ENCODE measurements around the gene DOK5. TPM values are rescaled to one million over a fixed set of nuclear protein-coding genes. Genes with fewer than 3 reads are reported as not detected.

Gene DOK5
- total and polyA plus RNA-seq, 2 of the 8 experiments (the other 6 are each of a cell fraction or from before 2014, with no cell fraction given) = 8.9 to 15.0 TPM

DNA sequence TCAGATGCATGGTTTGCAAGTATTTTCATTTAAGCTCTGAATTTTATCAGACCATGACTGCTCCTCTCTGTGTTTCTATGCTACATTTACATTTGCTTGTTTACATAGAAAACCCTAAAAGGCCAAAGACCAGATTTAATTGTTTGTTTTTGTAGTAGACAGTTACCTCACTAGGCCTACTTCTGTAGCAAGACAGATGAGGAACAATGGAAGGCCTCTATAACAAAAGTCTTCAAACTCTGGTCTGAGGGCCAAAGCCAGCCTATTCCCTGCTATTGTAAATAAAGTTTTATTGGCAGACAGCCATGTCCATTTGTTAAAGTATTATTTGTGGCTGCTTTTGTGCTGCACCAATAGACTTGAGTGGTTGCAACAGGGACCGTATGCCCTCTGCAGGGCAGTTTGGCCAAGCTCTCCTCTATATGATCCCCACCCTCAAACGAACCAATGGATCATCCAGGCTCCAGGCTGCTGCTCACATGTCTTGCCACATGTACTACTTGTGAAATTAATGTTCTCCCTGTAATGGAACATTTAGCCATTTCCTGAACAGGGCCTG lies 182.0 kb downstream of the DOK5 start:
- H2BK5ac ChIP-seq (ENCODE audit: low read depth, low read length) = no peak overlapping the region
- H3K18ac ChIP-seq (ENCODE audit: extremely low read depth, low read length) = no peak overlapping the region
- no peak overlapping the region for H2AFZ ChIP-seq (ENCODE audit: low read length)
- H4K8ac ChIP-seq (ENCODE audit: extremely low read depth, insufficient read depth, low read length) = no peak overlapping the region
- no peaks in the 10 kb centered on the region for H3K9me3 ChIP-seq (ENCODE audit: insufficient read depth in 2 of 2, low read depth in 1 of 2, low read length in 1 of 2)
- no peak overlapping the region for H3K4ac ChIP-seq (replicated peaks; ENCODE audit: insufficient read length, low read depth, low read length)
- no peaks in the 10 kb centered on the region for H3K36me3 ChIP-seq (ENCODE audit: control insufficient read depth in 2 of 4, insufficient read depth in 4 of 4, low read length in 3 of 4)
- 92% methylated on average over 2 of the region's 2 CpGs; no CpG with 5 or more reads in 1 of the 2 experiments for WGBS, 2 experiments (ENCODE audit: extremely low coverage in 1 of 2, insufficient coverage in 1 of 2, insufficient read length in 1 of 2, insufficient replicate concordance in 2 of 2, low coverage in 1 of 2, low lambda C conversion rate in 2 of 2, missing lambda C conversion rate in 1 of 2)
- no peak overlapping the region for H3K23ac ChIP-seq (ENCODE audit: insufficient read length)
- no peak overlapping the region for H4K91ac ChIP-seq (replicated peaks; ENCODE audit: insufficient read length, low read length)
- H3K4me2 ChIP-seq (ENCODE audit: insufficient read depth in 1 of 2, low read depth in 2 of 2, low read length in 2 of 2) = no peak overlapping the region
- H3K27ac ChIP-seq (ENCODE audit: low read depth, low read length) = no peak overlapping the region
- no peak overlapping the region for H2BK12ac ChIP-seq (ENCODE audit: low read depth, low read length)
- H3K56ac ChIP-seq (replicated peaks; ENCODE audit: insufficient read length, low read depth, low read length) = no peak overlapping the region
- no peaks in the 10 kb centered on the region for H3K79me2 ChIP-seq (ENCODE audit: control insufficient read depth in 1 of 2, insufficient read depth in 2 of 2, low read length in 2 of 2)
- no peak for FAIRE-seq
- H3K14ac ChIP-seq (ENCODE audit: insufficient read length) = no peak overlapping the region
- H3K23me2 ChIP-seq (ENCODE audit: low read depth, low read length) = no peaks in the 10 kb centered on the region
- no peak overlapping the region for H2BK120ac ChIP-seq (replicated peaks; ENCODE audit: low read depth, low read length)
- H4K20me1 ChIP-seq (replicated peaks in 1 of 2; ENCODE audit: control insufficient read depth in 1 of 2, insufficient read depth in 2 of 2, low read length in 2 of 2) = no peaks in the 10 kb centered on the region
- H2BK15ac ChIP-seq (ENCODE audit: low read length) = no peak overlapping the region
- H3K4me1 ChIP-seq (replicated peaks in 1 of 4; ENCODE audit: control insufficient read depth in 3 of 4, insufficient read depth in 4 of 4, low read length in 3 of 4) = peaks cover 0 to 3% (median 1%) of the 10 kb centered on the region in 4 experiments; a peak in 2 of 7 replicates
- H3K4me3 ChIP-seq (ENCODE audit: extremely low read depth in 1 of 4, insufficient read depth in 2 of 4, low read depth in 3 of 4, low read length in 4 of 4) = no peak overlapping the region
- H4K5ac ChIP-seq (ENCODE audit: insufficient read length, low read depth, low read length) = no peak overlapping the region
- no peak for DNase-seq (ENCODE audit: low read depth in 1 of 2, low spot score in 2 of 2)
- no peak for TF ChIP-seq SAP30 (IDR thresholded peaks at IDR 0.05; ENCODE audit: insufficient read depth, insufficient replicate concordance, low read length)
- TF ChIP-seq RFX5 (IDR thresholded peaks at IDR 0.05; ENCODE audit: borderline replicate concordance, low read depth, low read length) = no peak
- peak; percentile 38 to 44 for TF ChIP-seq RAD21 (IDR thresholded peaks at IDR 0.05 in 1 of 2, conservative IDR thresholded peaks at IDR 0.05 in 1 of 2; ENCODE audit: low read depth in 2 of 2, low read length in 2 of 2)
- TF ChIP-seq, protein P1, sequence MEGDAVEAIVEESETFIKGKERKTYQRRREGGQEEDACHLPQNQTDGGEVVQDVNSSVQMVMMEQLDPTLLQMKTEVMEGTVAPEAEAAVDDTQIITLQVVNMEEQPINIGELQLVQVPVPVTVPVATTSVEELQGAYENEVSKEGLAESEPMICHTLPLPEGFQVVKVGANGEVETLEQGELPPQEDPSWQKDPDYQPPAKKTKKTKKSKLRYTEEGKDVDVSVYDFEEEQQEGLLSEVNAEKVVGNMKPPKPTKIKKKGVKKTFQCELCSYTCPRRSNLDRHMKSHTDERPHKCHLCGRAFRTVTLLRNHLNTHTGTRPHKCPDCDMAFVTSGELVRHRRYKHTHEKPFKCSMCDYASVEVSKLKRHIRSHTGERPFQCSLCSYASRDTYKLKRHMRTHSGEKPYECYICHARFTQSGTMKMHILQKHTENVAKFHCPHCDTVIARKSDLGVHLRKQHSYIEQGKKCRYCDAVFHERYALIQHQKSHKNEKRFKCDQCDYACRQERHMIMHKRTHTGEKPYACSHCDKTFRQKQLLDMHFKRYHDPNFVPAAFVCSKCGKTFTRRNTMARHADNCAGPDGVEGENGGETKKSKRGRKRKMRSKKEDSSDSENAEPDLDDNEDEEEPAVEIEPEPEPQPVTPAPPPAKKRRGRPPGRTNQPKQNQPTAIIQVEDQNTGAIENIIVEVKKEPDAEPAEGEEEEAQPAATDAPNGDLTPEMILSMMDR (IDR thresholded peaks at IDR 0.05; ENCODE audit: control extremely low read depth in 1 of 3, insufficient read depth in 1 of 3, low read depth in 1 of 3, low read length in 3 of 3) = peak in 2 of 3 experiments; percentile 4 to 24; a peak in 2 of 4 replicates
- no peak overlapping the region for H2AK5ac ChIP-seq (ENCODE audit: low read depth, low read length)
- POLR2A ChIA-PET (ENCODE audit: partially characterized antibody) = no interaction called here
- no peaks in the 10 kb centered on the region for H3K79me1 ChIP-seq (ENCODE audit: low read depth, low read length)
- CTCF ChIA-PET (ENCODE audit: partially characterized antibody) = interaction anchor here (1.0 to 2.7 kb wide), 4 partner anchors 9 to 460 kb away, joined by 3 to 11 read pairs (median 3); no protein-coding TSS in a partner anchor
- no peak overlapping the region for H2BK20ac ChIP-seq (ENCODE audit: low read length)
- no peak overlapping the region for H3K9ac ChIP-seq (replicated peaks in 1 of 4; ENCODE audit: extremely low read depth in 1 of 4, low read depth in 3 of 4, low read length in 3 of 4)
- H3K27me3 ChIP-seq (replicated peaks in 1 of 4; ENCODE audit: control insufficient read depth in 3 of 4, extremely low read depth in 1 of 4, insufficient read depth in 3 of 4, low read length in 3 of 4) = peaks cover 0 to 4% (median 0%) of the 10 kb centered on the region in 4 experiments; a peak in 3 of 7 replicates
